Stimulated activated CD4-positive, alpha-beta T cell treated with anti-CD3 and anti-CD28 coated beads, Interleukin-1b, Interleukin-23, amount 100 ng/mL, for 4 hours (primary cell): ENCODE results near the gene EHBP1.

Source experiments
- DNase-seq, 2 donors: peaks; one replicate each; pipeline ENCODE4 v3.0.0-alpha.2; 2020; ENCODE audit warnings: low read depth in 2 of 2

EHBP1 gene

DNA sequence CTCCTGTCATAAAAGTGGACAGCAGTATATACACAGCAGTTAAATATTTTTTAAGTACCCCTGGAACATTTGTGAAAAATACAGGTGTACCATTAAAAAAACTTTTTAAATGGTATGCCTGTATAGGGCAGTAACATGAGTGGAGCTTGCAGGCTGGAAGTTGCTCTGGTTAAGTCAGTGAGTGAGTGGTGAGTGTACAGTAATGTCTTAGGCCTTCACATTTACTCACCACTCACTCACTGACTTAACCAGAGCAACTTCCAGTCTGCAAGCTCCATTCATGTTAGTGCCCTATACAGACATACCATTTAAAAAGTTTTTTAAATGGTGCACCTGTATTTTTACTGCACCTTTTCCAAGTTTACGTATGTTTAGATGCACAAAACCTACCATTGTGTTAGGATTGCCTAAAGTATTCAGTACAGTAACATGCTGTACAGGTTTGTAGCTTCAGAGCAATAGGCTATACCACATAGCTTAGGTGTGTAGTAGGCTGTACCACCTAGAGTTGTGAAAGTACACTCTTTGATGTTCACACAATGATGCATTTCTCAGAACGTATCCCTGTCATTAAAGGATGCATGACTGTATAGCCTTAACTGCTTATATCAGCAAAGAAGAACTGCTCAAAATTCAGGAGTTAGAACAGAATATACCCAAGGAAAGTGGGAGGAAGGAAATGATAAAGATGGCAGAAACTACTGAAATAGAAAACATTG, 112.6 kb downstream of the EHBP1 start:
- DNase-seq, result no peak

GRCh38 chr2:62822549-62822948, 117.0 kb downstream of the EHBP1 start:
- no peak for DNase-seq

DNA sequence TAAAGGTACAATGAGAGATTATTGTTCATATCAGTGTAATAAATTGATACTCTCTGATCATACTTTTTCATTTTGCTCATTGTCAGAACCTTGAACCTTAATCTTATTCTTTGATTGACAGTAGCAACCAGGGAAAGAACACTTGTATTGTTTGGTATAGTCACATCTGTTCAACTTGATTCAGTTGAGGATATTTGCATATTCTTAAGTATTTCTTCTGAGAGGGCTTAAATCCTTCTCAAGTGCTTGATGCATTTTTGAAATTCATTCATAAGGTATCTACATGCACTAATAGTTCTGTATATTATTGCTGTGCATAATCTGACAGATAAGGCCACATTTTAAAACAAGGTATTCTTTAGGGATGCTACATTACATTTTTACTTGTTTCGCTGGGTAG, 118.9 kb downstream of the EHBP1 start:
- DNase-seq, result no peak

- no peak for DNase-seq
Observed at GRCh38 chr2:62826141-62826540, 120.6 kb downstream of the EHBP1 start.

- no peak for DNase-seq
Observed at GRCh38 chr2:62826953-62827675, 121.6 kb downstream of the EHBP1 start.

DNA sequence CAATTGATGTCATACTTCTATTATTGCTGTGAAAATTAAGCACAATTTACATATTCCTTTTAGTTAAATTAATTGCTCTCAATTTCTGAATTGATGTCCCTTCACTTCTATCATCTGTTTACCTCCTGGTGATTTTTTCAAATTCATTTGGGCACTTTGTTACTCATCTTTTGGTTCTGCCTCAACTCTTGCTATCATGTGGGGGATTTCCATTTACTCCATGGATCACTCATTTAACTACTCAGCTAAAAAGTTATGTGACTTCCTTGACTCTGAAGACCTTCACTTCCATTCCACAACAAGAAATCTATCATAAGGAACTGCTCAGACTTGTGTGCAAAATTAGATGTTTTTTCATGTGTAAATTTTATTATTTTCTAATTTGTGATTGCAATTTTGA, 126.2 kb downstream of the EHBP1 start:
- no peak for DNase-seq

GRCh38 chr2:62844311-62845090, 139.0 kb downstream of the EHBP1 start:
- no peak for DNase-seq

DNA sequence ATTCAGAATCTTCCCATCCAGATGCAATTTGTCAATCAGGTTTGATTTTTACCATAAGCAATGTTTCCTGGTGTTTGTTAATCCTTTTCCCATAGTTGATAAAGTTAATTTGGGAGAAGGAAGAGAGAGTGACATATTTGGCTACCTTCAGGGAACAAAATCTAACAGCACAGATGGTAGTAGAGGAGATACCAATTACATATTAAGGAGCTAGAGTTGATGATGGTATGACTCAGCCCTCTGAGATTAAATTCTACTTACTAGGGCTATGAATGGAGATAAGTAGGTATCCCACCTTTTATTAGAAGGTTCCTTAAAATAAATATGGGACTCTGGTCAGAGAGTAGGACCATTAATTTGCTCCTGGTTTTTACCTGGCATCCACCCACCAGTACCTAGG, 139.7 kb downstream of the EHBP1 start:
- no peak for DNase-seq

GRCh38 chr2:62852254-62852653, 146.7 kb downstream of the EHBP1 start:
- no peak for DNase-seq

- no peak for DNase-seq
Observed at GRCh38 chr2:62854600-62855514, 149.3 kb downstream of the EHBP1 start.

DNA sequence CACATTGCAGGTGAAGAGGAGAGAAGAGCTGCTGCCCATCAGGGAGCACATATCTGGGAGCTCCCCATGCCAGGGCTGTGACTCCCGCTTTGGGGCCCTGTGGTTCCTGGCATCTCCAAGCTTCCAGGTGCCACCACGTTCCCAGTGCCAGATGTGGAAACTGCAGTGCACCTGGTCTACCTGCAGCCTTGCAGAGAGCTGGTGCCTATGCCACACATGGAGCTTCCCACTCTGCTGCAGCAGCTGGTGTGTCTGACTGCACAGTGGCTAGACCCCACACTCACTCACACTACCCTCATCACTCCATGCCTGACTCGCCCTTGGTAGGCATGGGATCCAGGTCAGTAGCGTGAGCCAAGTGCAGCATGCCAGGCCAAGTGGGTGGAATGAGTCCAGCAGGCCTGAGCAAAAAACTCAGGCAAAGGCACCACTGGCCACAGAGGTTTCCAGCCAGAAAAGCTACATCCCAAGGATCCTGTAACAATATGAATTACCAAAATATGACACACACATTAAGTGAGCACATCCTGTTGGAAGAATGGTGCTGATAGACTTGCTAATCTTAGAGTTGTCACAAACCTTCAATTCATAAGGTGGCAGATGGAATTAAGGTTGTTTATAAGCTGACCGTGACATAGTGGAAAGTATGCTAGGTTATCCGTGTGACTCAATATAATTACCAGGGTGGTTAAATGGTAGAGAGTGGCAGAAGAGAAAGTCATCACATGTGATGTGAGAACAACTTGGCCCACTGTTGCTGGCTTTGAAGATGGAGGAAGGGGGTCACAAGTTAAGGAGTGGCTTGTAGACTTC, 150.9 kb downstream of the EHBP1 start:
- no peak for DNase-seq

- no peak for DNase-seq
Observed at GRCh38 chr2:62857139-62857931, 151.8 kb downstream of the EHBP1 start.

DNA sequence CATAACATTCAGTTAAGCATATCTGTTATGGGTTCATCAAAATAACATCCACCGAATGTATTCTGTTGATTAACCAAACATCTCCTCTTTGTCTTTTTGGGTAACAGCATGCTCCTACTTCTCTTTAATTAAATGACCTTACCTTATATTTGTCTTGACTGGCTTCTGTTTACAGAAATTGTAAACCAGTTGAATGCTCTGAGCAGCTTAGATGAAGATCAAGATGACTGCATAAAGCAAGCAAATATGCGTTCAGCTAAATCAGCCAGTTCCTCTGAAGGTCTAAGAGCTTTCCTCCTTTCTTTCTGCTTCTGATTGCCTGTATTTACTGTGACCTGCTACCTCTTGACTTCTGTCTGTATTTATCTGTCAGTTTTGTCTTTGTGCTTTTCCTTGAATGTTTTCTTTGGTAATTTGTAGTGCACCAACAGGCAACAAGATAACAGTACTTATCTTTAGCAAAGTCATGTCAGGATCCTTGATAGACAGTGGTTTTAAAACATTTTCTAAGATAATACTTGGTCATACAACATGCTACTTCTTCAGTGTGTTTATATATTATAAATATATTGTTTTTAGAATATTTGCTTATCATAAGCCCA, 152.8 kb downstream of the EHBP1 start:
- no peak for DNase-seq

DNA sequence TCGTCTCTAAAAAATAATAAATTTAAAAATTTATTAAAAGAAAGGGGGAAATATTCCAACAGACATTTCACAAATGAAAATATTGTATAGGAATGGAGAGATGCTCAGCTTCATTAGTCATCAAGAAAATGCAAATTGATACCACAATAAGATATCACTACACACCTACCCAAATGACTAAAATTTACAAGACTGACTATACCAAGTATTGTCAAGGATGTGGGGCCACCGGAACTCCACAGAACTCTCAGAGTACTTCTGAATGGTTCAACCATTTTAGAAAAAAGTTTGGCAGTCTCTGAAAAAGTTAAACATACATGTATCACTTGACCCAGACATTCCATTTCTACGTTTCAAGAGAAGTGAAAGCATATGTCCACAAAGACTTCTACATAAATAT, 163.4 kb downstream of the EHBP1 start:
- no peak for DNase-seq

GRCh38 chr2:62870966-62871365, 165.5 kb downstream of the EHBP1 start:
- DNase-seq, result no peak

DNA sequence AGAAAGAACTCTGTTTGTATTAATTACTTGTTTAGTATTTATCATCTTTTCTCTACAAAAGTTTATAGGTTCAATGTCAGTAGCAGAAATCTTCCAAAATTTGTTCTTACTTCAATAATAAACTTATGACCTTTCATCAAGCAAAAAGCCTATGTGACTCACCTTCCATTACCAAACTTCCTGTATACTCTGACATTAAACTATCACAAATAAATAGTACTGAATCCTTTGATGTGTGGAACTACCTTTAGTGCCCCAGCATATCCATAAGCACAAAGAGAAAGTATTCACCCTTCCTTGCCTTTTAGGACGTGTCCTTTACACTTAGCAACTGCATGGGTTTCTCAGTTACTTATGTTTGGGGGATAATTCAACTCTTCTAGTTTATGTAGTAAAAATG, 166.0 kb downstream of the EHBP1 start:
- no peak for DNase-seq

- DNase-seq, result no peak
Observed at GRCh38 chr2:62873603-62874002, 168.1 kb downstream of the EHBP1 start.

- DNase-seq, result no peak
Observed at GRCh38 chr2:62874881-62875383, 169.4 kb downstream of the EHBP1 start.

- DNase-seq, result no peak
Observed at GRCh38 chr2:62881162-62881795, 175.8 kb downstream of the EHBP1 start.
